Gastroesophageal sphincter (tissue), 4 donors: ENCODE results near the gene ECPAS. TPM values are rescaled to one million over a fixed set of nuclear protein-coding genes. Genes with fewer than 3 reads are reported as not detected.
A peak's percentile ranks its signal among the peaks of the same experiment; 100 is the strongest.

Experiments used
- ATAC-seq: fragments of 150-250 bp; one replicate; pipeline ENCODE4 v1.9.1; 2016; ENCODE audit warnings: mild to moderate bottlenecking, moderate library complexity
- H3K27ac ChIP-seq, 4 donors: fragments of 200-600 bp; sonication (generic) in 3 of 4; 1 replicate in 3 of 4; 2 replicates in 1 of 4; pipeline ENCODE4 v1.5.1; 2016 to 2019
- H3K27me3 ChIP-seq: fragments of 200-600 bp; sonication (generic); one replicate; pipeline ENCODE4 v1.5.1; 2019
- H3K36me3 ChIP-seq, 2 donors: fragments of 200-600 bp; sonication (generic); one replicate each; pipeline ENCODE4 v1.5.1; 2019; ENCODE audit warnings: control low read depth in 1 of 2
- H3K4me1 ChIP-seq, 3 donors: fragments of 200-600 bp; sonication (generic); 1 replicate in 2 of 3; 2 replicates in 1 of 3; pipeline ENCODE4 v1.5.1; 2016 to 2019; ENCODE audit warnings: control low read depth in 2 of 3
- H3K4me3 ChIP-seq, 2 donors: fragments of 200-600 bp; sonication (generic); one replicate each; pipeline ENCODE4 v1.5.1; 2019; ENCODE audit warnings: mild to moderate bottlenecking in 1 of 2, moderate library complexity in 1 of 2
- H3K9me3 ChIP-seq, 3 donors: fragments of 200-600 bp; sonication (generic); one replicate each; pipeline ENCODE4 v1.5.1; 2017 to 2019; ENCODE audit warnings: control low read depth in 2 of 3
- EP300 ChIP-seq: sonication (generic); formaldehyde crosslinking; IDR thresholded peaks from one replicate; pipeline ENCODE4 v1.6.1; 2017; ENCODE audit warnings: antibody characterized with exemption, mild to moderate bottlenecking
- POLR2A ChIP-seq, 2 donors: fragments of 450-650 bp; IDR thresholded peaks; one replicate each; pipeline ENCODE4 v1.6.1; 2017; ENCODE audit warnings: antibody characterized with exemption in 2 of 2, mild to moderate bottlenecking in 2 of 2, moderate library complexity in 1 of 2
- POLR2AphosphoS5 ChIP-seq: sonication (generic); formaldehyde crosslinking; IDR thresholded peaks from one replicate; pipeline ENCODE4 v1.6.1; 2017; ENCODE audit warnings: antibody characterized with exemption
- WGBS, 2 donors: methylation state at CpG; one replicate each; pipeline ENCODE4 v1.1.5; 2018; ENCODE audit warnings: low coverage in 1 of 2; 5-methylcytosine and 5-hydroxymethylcytosine counted together
- total RNA-seq, 4 donors: library from RNA; depleted of rRNA; stranded (reverse); fragments of >200 nt; gene quantifications; one replicate each; pipeline ENCODE4 v1.1.0, GENCODE V29; 2016
- TF ChIP-seq, protein P1 (sequence below), 4 experiments: fragments of 200-600 bp in 2 of 4; fragments of 450-650 bp in 2 of 4; sonication (generic) in 1 of 4; IDR thresholded peaks; one replicate each; pipeline ENCODE4 v1.5.1; 2017 to 2019; ENCODE audit warnings: antibody characterized with exemption in 4 of 4, mild to moderate bottlenecking in 2 of 4, moderate library complexity in 2 of 4

The ECPAS gene
- 100 to 1,000 TPM in 1 of 4 donors, 10 to 100 TPM in 3; 75.5 to 114 (median 94.3) TPM for total RNA-seq

DNA sequence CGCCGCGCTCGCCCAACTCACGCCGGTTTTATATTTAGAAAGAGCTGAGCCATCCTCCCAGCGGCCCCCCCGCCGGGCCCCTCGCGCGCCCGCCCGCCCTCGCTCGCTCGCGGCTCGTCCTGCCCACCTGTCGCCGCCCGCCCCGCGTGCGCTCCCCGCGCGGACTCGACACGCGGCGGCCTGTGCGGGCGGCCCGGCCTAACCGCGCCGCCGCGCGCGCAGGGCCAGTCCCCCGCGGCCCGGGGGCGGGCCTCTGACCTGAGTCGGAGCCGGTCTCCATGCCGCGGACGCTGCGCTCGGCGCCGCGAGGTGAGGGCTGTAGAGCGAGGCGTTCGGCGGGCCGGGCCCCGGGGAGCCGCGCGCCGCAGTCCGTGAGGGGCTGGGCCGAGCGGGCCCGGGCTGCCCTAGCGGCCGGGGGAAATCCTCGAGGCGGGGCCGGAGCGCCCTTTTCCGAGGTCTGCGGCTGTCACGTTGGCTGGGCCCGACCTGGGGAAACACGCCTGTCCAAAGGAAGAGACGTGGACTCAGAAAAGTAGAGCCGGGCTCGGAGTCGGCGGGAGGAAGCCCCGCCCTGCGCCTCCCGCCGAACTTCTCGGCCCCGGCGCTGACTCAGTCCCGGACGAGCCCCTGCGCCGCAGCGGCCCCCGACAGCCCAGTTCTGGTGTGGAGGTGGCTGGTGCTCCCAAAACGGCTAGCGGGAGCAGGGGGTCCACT, at the start of gene ECPAS:
Gene ECPAS (minus strand): TSS at position 526 of the 714 bp plus-strand sequence. CDS start 11,465 bp downstream, outside the sequence.
- peak; percentile 82 for ATAC-seq
- Histone ChIP-seq H3K36me3 (no peaks in the 10 kb centered on the region), H3K4me1 (peaks cover 0 to 41% (median 8%) of the 10 kb centered on the region in 3 donors), H3K27me3 (no peaks in the 10 kb centered on the region), H3K9me3 (no peaks in the 10 kb centered on the region), H3K27ac (peak within 1 kb of the TSS; percentile 89 to 100 (median 95)), H3K4me3 (peak within 1 kb of the TSS; percentile 75 to 95)
- WGBS, 2 donors: no CpG with 5 or more reads among the region's 101 CpGs
- no peak for TF ChIP-seq EP300
- peak; percentile 38 to 41 for TF ChIP-seq POLR2A (IDR thresholded peaks at IDR 0.05)
- TF ChIP-seq, protein P1, sequence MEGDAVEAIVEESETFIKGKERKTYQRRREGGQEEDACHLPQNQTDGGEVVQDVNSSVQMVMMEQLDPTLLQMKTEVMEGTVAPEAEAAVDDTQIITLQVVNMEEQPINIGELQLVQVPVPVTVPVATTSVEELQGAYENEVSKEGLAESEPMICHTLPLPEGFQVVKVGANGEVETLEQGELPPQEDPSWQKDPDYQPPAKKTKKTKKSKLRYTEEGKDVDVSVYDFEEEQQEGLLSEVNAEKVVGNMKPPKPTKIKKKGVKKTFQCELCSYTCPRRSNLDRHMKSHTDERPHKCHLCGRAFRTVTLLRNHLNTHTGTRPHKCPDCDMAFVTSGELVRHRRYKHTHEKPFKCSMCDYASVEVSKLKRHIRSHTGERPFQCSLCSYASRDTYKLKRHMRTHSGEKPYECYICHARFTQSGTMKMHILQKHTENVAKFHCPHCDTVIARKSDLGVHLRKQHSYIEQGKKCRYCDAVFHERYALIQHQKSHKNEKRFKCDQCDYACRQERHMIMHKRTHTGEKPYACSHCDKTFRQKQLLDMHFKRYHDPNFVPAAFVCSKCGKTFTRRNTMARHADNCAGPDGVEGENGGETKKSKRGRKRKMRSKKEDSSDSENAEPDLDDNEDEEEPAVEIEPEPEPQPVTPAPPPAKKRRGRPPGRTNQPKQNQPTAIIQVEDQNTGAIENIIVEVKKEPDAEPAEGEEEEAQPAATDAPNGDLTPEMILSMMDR (IDR thresholded peaks at IDR 0.05): peak in 2 of 4 experiments; percentile 16 to 32
- peak; percentile 39 for TF ChIP-seq POLR2AphosphoS5

GRCh38 chr9:111533099-111533790, 49.1 kb upstream of the ECPAS start:
- TF ChIP-seq, protein P1 (IDR thresholded peaks at IDR 0.05): no peak
- no peak for TF ChIP-seq POLR2AphosphoS5
- TF ChIP-seq EP300: no peak
- no peak for TF ChIP-seq POLR2A (IDR thresholded peaks at IDR 0.05)
- no peak for ATAC-seq
- H3K9me3 ChIP-seq: peaks cover 0 to 51% (median 0%) of the 10 kb centered on the region in 3 donors
- peaks cover 5 to 97% of the 10 kb centered on the region in 2 donors for H3K36me3 ChIP-seq
- no peak overlapping the region for H3K27ac ChIP-seq
- no peaks in the 10 kb centered on the region for H3K27me3 ChIP-seq
- no peaks in the 10 kb centered on the region for H3K4me1 ChIP-seq
- H3K4me3 ChIP-seq: no peak overlapping the region
- WGBS, 2 donors: 84 to 98% methylated on average over 5 of the region's 5 CpGs

DNA sequence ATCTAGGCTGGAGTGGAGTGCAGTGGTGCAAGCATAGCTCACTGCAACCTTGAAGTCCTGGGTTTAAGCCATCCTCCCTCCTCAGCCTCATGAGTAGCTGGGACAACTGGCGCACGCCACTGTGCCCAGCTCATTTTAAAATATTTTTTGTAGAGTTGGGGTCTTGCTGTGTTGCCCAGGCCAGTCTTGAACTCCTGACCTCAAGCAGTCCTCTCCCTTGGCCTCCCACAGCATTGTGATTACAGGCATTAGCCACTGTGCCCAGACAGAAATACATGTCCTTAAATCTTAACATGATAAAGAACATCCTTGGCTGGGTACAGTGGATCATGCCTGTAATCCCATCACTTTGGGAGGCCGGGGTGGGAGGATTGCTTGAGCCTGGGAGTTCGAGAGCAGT, 47.5 kb upstream of the ECPAS start:
- 92 to 100% methylated on average over 2 to 4 of the region's 4 CpGs for WGBS, 2 donors
- Histone ChIP-seq H3K27me3 (no peaks in the 10 kb centered on the region), H3K27ac (no peak overlapping the region), H3K4me1 (peaks cover 0 to 5% (median 0%) of the 10 kb centered on the region in 3 donors), H3K4me3 (no peak overlapping the region), H3K36me3 (peaks cover 3 to 93% of the 10 kb centered on the region in 2 donors), H3K9me3 (peaks cover 0 to 36% (median 0%) of the 10 kb centered on the region in 3 donors)
- TF ChIP-seq POLR2AphosphoS5 (no peak), POLR2A (IDR thresholded peaks at IDR 0.05) (no peak), EP300 (no peak)
- TF ChIP-seq, protein P1 (IDR thresholded peaks at IDR 0.05): no peak
- no peak for ATAC-seq

- no peak for TF ChIP-seq EP300
- no peak for TF ChIP-seq POLR2AphosphoS5
- TF ChIP-seq, protein P1 (IDR thresholded peaks at IDR 0.05): no peak
- TF ChIP-seq POLR2A (IDR thresholded peaks at IDR 0.05): no peak
- peaks cover 0 to 18% (median 0%) of the 10 kb centered on the region in 3 donors for H3K9me3 ChIP-seq
- H3K36me3 ChIP-seq: peaks cover 3 to 74% of the 10 kb centered on the region in 2 donors
- peaks cover 0 to 18% (median 0%) of the 10 kb centered on the region in 3 donors for H3K4me1 ChIP-seq
- no peaks in the 10 kb centered on the region for H3K27me3 ChIP-seq
- H3K4me3 ChIP-seq: no peak overlapping the region
- 29 to 58% methylated on average over 1 to 2 of the region's 2 CpGs for WGBS, 2 donors
- ATAC-seq: no peak
- H3K27ac ChIP-seq: no peak overlapping the region
These were observed 45.6 kb upstream of the ECPAS start for GRCh38 chr9:111529787-111530186.
